Endothelial cell of umbilical vein (primary cell): Measurements from ENCODE around the gene CUEDC2. TPM values are rescaled to one million over a fixed set of nuclear protein-coding genes. Genes with fewer than 3 reads are reported as not detected.

Source experiments
- BruUV-seq: library from RNA; stranded (reverse); fragments of 400-500 nt; replicated peaks from 2 replicates; lab custom pipeline; 2021; lab: Mats Ljungman, UMichigan
- CTCF ChIA-PET: fragments of 300-600, 350-600 bp; sonication (Branson Sonifier 250); formaldehyde crosslinking; loops from one replicate; lab custom pipeline; 2021; ENCODE audit warnings: antibody characterized with exemption, inconsistent platforms; lab: Charles Lee
- POLR2A ChIA-PET: fragments of 300-600, 350-600 bp; sonication (Branson Sonifier 250); formaldehyde crosslinking; loops from one replicate; lab custom pipeline; 2021; ENCODE audit warnings: antibody characterized with exemption, inconsistent platforms; lab: Charles Lee
- DNase-seq: peaks from one replicate; pipeline ENCODE4 v3.0.0-alpha.2; 2011; ENCODE audit warnings: low read depth, low spot score
- FAIRE-seq: peaks from 2 replicates; lab custom pipeline; 2011; peaks lifted over from hg19 to GRCh38; lab: Jason Lieb, UNC
- H2AFZ ChIP-seq: 2 replicates; pipeline ENCODE4 v1.6.0; 2012; ENCODE audit warnings: low read depth, low read length, control low read depth, inconsistent platforms
- H3K27ac ChIP-seq: 2 replicates; pipeline ENCODE4 v1.5.1; 2011; ENCODE audit warnings: low read depth, mild to moderate bottlenecking, control low read depth, low read length, moderate library complexity; ENCODE audit not compliant: insufficient read depth
- H3K27me3 ChIP-seq, 2 experiments: 2 replicates each; pipeline versions ENCODE4 v1.6.0 to v1.6.1; 2011; ENCODE audit warnings: low read length in 2 of 2, mixed read lengths in 1 of 2; ENCODE audit not compliant: control insufficient read depth in 2 of 2, insufficient read depth in 2 of 2
- H3K36me3 ChIP-seq, 2 experiments: 2 replicates in 1 of 2; 3 replicates in 1 of 2; pipeline ENCODE4 v1.5.1; 2011; ENCODE audit warnings: low read length in 2 of 2, mild to moderate bottlenecking in 1 of 2, moderate library complexity in 1 of 2; ENCODE audit not compliant: control insufficient read depth in 2 of 2, insufficient read depth in 2 of 2; ENCODE audit errors: extremely low read depth in 1 of 2
- H3K4me1 ChIP-seq: 3 replicates; pipeline ENCODE4 v1.5.1; 2011; ENCODE audit warnings: mild to moderate bottlenecking, low read length; ENCODE audit not compliant: control insufficient read depth, insufficient read depth; ENCODE audit errors: extremely low read depth
- H3K4me2 ChIP-seq: 2 replicates; pipeline ENCODE4 v1.6.1; 2011; ENCODE audit warnings: low read length, control low read depth, mixed read lengths; ENCODE audit not compliant: insufficient read depth
- H3K4me3 ChIP-seq, 3 experiments: fragments of 200-600 bp in 1 of 3; sonication (generic), shearing (Covaris generic) in 1 of 3; replicated peaks in 1 of 3; 2 replicates each; pipeline ENCODE4 v1.5.1; 2011 to 2016; ENCODE audit warnings: control low read depth in 3 of 3, low read length in 3 of 3, mild to moderate bottlenecking in 2 of 3, inconsistent platforms in 1 of 3, low read depth in 1 of 3, moderate library complexity in 1 of 3; ENCODE audit not compliant: insufficient read depth in 1 of 3
- H3K79me2 ChIP-seq: 2 replicates; pipeline ENCODE4 v1.6.0; 2012; ENCODE audit warnings: low read length, inconsistent platforms; ENCODE audit not compliant: control insufficient read depth, insufficient read depth
- H3K9ac ChIP-seq: replicated peaks from 2 replicates; pipeline ENCODE3; 2011; ENCODE audit warnings: low read length, control low read depth; ENCODE audit not compliant: insufficient read depth; ENCODE audit errors: extremely low read depth
- H3K9me1 ChIP-seq: replicated peaks from 3 replicates; pipeline ENCODE4 v1.6.0; 2011; ENCODE audit warnings: mild to moderate bottlenecking, low read length; ENCODE audit not compliant: control insufficient read depth, insufficient read depth; ENCODE audit errors: extremely low read depth
- H3K9me3 ChIP-seq: replicated peaks from 2 replicates; pipeline ENCODE4 v1.5.1; 2012; ENCODE audit warnings: low read length, inconsistent platforms; ENCODE audit not compliant: control insufficient read depth, insufficient read depth
- H4K20me1 ChIP-seq: replicated peaks from 2 replicates; pipeline ENCODE3; 2011; ENCODE audit warnings: mild to moderate bottlenecking, low read length; ENCODE audit not compliant: control insufficient read depth, insufficient read depth; ENCODE audit errors: extremely low read depth
- EZH2 ChIP-seq: IDR thresholded peaks from 2 replicates; pipeline ENCODE4 v1.6.1; 2012; ENCODE audit warnings: borderline replicate concordance, low read depth, mild to moderate bottlenecking, moderate library complexity, low read length, inconsistent platforms; ENCODE audit not compliant: severe bottlenecking
- FOS ChIP-seq: IDR thresholded peaks from 2 replicates; pipeline ENCODE4 v1.6.1; 2011; ENCODE audit warnings: mild to moderate bottlenecking, low read length, moderate library complexity, borderline replicate concordance; ENCODE audit not compliant: insufficient read depth
- GATA2 ChIP-seq: IDR thresholded peaks from 2 replicates; pipeline ENCODE4 v1.7.0; 2011; ENCODE audit warnings: low read depth, mild to moderate bottlenecking, moderate library complexity, mixed read lengths, low read length; ENCODE audit not compliant: insufficient read length, insufficient read depth
- JUN ChIP-seq: IDR thresholded peaks from 2 replicates; pipeline ENCODE4 v1.6.1; 2011; ENCODE audit warnings: borderline replicate concordance, low read depth; ENCODE audit not compliant: insufficient read length, insufficient read depth
- MYC ChIP-seq: IDR thresholded peaks from one replicate; pipeline ENCODE4 v1.6.1; 2011; ENCODE audit warnings: mild to moderate bottlenecking, low read depth, low read length
- POLR2A ChIP-seq: IDR thresholded peaks from 2 replicates; pipeline ENCODE4 v1.6.1; 2012; ENCODE audit warnings: low read depth, mild to moderate bottlenecking, control low read depth, low read length
- POLR2AphosphoS5 ChIP-seq: IDR thresholded peaks from 2 replicates; pipeline ENCODE4 v1.6.1; 2012; ENCODE audit warnings: low read depth, mild to moderate bottlenecking, control low read depth, low read length, moderate library complexity; ENCODE audit not compliant: insufficient read depth
- dilution Hi-C: fragments of 300-500 bp; cut with MboI; formaldehyde crosslinking; loops from one replicate; pipeline ENCODE4 v1.15.0; 2019; ENCODE audit warnings: low sequenced_read_pairs; ENCODE audit not compliant: extremely low pct_ligation_motif_present
- intact Hi-C: fragments of 100-400 bp; cut with micrococcal nuclease; formaldehyde crosslinking; loops from one replicate; pipeline ENCODE4 v1.10.0; 2022
- polyA plus RNA-seq, 4 experiments: library from polyadenylated mRNA; depleted of rRNA in 3 of 4; stranded (reverse) in 3 of 4; unstranded in 1 of 4; fragments of >200 nt; gene quantifications; 2 replicates each; pipeline versions ENCODE4 v1.2.1 to v1.2.3, GENCODE V29; 2011 to 2012; ENCODE audit warnings: missing spikeins in 1 of 4
- total RNA-seq: library from RNA; stranded (reverse); gene quantifications from 2 replicates; pipeline ENCODE4 v1.2.3, GENCODE V29; 2021
- TF ChIP-seq, protein P1 (sequence below): IDR thresholded peaks from 2 replicates; pipeline ENCODE4 v1.6.1; 2011; ENCODE audit not compliant: insufficient read depth, insufficient read length
- TF ChIP-seq, protein P2 (sequence below), 2 donors: IDR thresholded peaks; 1 replicate in 1 of 2; 2 replicates in 1 of 2; pipeline ENCODE4 v1.5.1; 2011; ENCODE audit warnings: low read length in 2 of 2, mild to moderate bottlenecking in 2 of 2, moderate library complexity in 2 of 2, control low read depth in 1 of 2, inconsistent platforms in 1 of 2, low read depth in 1 of 2; ENCODE audit not compliant: insufficient read depth in 1 of 2; ENCODE audit errors: extremely low read depth in 1 of 2

The CUEDC2 gene
- total and polyA plus RNA-seq, 2 donors (not counting 3 experiments of a cell fraction or from before 2014, with no cell fraction given) = 61.5 to 96.7 TPM

DNA sequence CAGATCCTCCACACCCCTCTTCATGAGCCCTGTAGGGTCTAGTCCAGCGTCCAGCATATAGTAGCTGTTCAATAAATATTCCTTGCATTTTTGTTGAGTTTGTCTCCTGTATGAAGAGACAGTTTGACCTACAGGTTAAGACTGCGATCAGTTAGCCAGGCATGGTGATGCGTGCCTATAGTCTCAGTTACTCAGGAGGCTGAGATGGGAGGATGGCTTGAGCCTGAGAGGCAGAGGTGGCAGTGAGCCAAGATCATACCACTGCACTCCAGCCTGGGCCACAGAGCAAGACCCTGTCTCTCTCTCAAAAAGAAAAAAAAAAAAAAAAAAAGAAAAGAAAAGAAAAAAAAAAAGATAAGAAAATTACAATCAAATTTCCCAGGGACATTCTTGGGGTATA is 5.1 kb upstream of the CUEDC2 start:
- no peak for DNase-seq
- H3K27me3 ChIP-seq = peaks cover 13 to 24% of the 10 kb centered on the region in 2 experiments
- H3K9me1 ChIP-seq = no peaks in the 10 kb centered on the region
- no peaks in the 10 kb centered on the region for H3K4me1 ChIP-seq
- dilution Hi-C loops (no loop called here), intact Hi-C loops (no loop called here)
- no peak for FAIRE-seq
- no peaks in the 10 kb centered on the region for H3K9me3 ChIP-seq
- ChIA-PET POLR2A (no interaction called here), CTCF (no interaction called here)
- no peak overlapping the region for H3K4me3 ChIP-seq
- H3K36me3 ChIP-seq = no peaks in the 10 kb centered on the region
- no TSS peak for BruUV-seq
- H3K4me2 ChIP-seq = no peak overlapping the region
- H3K9ac ChIP-seq = no peak overlapping the region
- TF ChIP-seq EZH2 = no peak
- no peak for TF ChIP-seq FOS
- TF ChIP-seq POLR2A = no peak
- H3K27ac ChIP-seq = no peak overlapping the region
- no peak overlapping the region for H2AFZ ChIP-seq
- no peaks in the 10 kb centered on the region for H4K20me1 ChIP-seq
- H3K79me2 ChIP-seq = no peaks in the 10 kb centered on the region

DNA sequence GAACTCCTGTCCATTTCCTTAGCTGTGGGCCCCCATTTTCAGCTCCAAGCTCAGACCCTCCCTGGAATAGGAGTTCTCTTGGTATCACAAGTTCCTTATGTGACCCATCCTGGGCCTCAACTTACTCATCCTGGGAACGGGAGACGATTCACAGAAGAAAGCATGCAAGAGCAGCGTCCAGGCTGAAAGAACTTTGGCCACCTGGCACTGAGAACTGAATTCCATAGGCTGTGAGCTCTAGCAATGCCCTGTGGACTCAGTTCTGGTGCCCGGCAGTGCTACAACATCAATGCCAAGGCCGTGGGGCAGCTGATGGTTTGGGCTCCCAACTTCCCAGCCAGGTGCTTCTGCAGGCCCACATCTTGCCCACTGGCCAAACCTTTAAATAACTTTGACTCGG is 3.9 kb upstream of the CUEDC2 start:
- dilution Hi-C loops = no loop called here
- peaks cover 11 to 22% of the 10 kb centered on the region in 2 experiments for H3K27me3 ChIP-seq
- BruUV-seq = no TSS peak
- H4K20me1 ChIP-seq = no peaks in the 10 kb centered on the region
- H3K4me3 ChIP-seq = no peak overlapping the region
- no peak for DNase-seq
- POLR2A ChIA-PET = no interaction called here
- peaks cover 7% of the 10 kb centered on the region for H3K4me1 ChIP-seq
- TF ChIP-seq MYC = no peak
- no peak for TF ChIP-seq JUN
- no peak for TF ChIP-seq FOS
- TF ChIP-seq EZH2 = no peak
- TF ChIP-seq, protein P1, sequence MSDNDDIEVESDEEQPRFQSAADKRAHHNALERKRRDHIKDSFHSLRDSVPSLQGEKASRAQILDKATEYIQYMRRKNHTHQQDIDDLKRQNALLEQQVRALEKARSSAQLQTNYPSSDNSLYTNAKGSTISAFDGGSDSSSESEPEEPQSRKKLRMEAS = no peak
- no peak for TF ChIP-seq POLR2AphosphoS5
- TF ChIP-seq, protein P2, sequence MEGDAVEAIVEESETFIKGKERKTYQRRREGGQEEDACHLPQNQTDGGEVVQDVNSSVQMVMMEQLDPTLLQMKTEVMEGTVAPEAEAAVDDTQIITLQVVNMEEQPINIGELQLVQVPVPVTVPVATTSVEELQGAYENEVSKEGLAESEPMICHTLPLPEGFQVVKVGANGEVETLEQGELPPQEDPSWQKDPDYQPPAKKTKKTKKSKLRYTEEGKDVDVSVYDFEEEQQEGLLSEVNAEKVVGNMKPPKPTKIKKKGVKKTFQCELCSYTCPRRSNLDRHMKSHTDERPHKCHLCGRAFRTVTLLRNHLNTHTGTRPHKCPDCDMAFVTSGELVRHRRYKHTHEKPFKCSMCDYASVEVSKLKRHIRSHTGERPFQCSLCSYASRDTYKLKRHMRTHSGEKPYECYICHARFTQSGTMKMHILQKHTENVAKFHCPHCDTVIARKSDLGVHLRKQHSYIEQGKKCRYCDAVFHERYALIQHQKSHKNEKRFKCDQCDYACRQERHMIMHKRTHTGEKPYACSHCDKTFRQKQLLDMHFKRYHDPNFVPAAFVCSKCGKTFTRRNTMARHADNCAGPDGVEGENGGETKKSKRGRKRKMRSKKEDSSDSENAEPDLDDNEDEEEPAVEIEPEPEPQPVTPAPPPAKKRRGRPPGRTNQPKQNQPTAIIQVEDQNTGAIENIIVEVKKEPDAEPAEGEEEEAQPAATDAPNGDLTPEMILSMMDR (IDR thresholded peaks at IDR 0.05; ENCODE audit: extremely low read depth in 1 of 2, insufficient read depth in 1 of 2, low read depth in 1 of 2, low read length in 2 of 2) = no peak
- TF ChIP-seq GATA2 = no peak
- no peak for FAIRE-seq
- H2AFZ ChIP-seq = no peak overlapping the region
- H3K79me2 ChIP-seq = peaks cover 9% of the 10 kb centered on the region
- CTCF ChIA-PET = interaction anchor here (0.7 to 1.0 kb wide), 3 partner anchors 147 to 207 kb away, joined by 3 read pairs; no protein-coding TSS in a partner anchor
- no peaks in the 10 kb centered on the region for H3K9me3 ChIP-seq
- no peak overlapping the region for H3K4me2 ChIP-seq
- intact Hi-C loops = no loop called here
- no peak overlapping the region for H3K9ac ChIP-seq
- no peaks in the 10 kb centered on the region for H3K36me3 ChIP-seq
- no peak overlapping the region for H3K27ac ChIP-seq
- no peaks in the 10 kb centered on the region for H3K9me1 ChIP-seq
